Astrocyte of the cerebellum (primary cell): ENCODE data around the gene CCR5AS.
"Not testable (repeated sequence)": the region's sequence is repeated elsewhere in the genome, so short reads cannot be mapped to it uniquely, and the experiment has no call there.

Source experiments
- DNase-seq: peaks from one replicate; pipeline ENCODE4 v3.0.0-alpha.2; 2011; ENCODE audit warnings: low read depth
- H3K4me3 ChIP-seq: 2 replicates; pipeline ENCODE4 v1.5.1; 2011; ENCODE audit warnings: mild to moderate bottlenecking, low read depth, low read length, moderate library complexity
- CTCF ChIP-seq: IDR thresholded peaks from 2 replicates; pipeline ENCODE4 v1.5.1; 2012; ENCODE audit warnings: low read length, low read depth, moderate library complexity, mild to moderate bottlenecking; ENCODE audit errors: missing control alignments
- in situ Hi-C: cut with HindIII; loops from 2 replicates; pipeline ENCODE4 v1.10.0; 2017; ENCODE audit warnings: low sequenced_read_pairs

Gene CCR5AS

GRCh38 chr3:46427916-46428833, 21.3 kb upstream of the CCR5AS start:
- in situ Hi-C loops = no loop called here
- H3K4me3 ChIP-seq = no peak overlapping the region
- no peak for TF ChIP-seq CTCF
- DNase-seq = no peak

- in situ Hi-C loops, H3K4me3 ChIP-seq, DNase-seq: not testable (repeated sequence)
These were observed 20.5 kb upstream of the CCR5AS start for GRCh38 chr3:46427404-46427803.

GRCh38 chr3:46426476-46426875, 19.6 kb upstream of the CCR5AS start:
- in situ Hi-C loops, H3K4me3 ChIP-seq, DNase-seq: not testable (repeated sequence)

- in situ Hi-C loops = no loop called here
These were observed 16.7 kb upstream of the CCR5AS start for GRCh38 chr3:46423588-46423987.

GRCh38 chr3:46422617-46423016, 15.8 kb upstream of the CCR5AS start:
- no peak overlapping the region for H3K4me3 ChIP-seq
- DNase-seq = no peak
- in situ Hi-C loops = no loop called here
- no peak for TF ChIP-seq CTCF

More at GRCh38 chr3:46423588-46423987, 16.7 kb upstream of the CCR5AS start:
- TF ChIP-seq CTCF = no peak
- no peak for DNase-seq
- no peak overlapping the region for H3K4me3 ChIP-seq

- TF ChIP-seq CTCF = no peak
- DNase-seq = no peak
- H3K4me3 ChIP-seq = no peak overlapping the region
- in situ Hi-C loops = no loop called here
These were observed 14.1 kb upstream of the CCR5AS start for GRCh38 chr3:46420931-46421330.

GRCh38 chr3:46419816-46420215, 12.9 kb upstream of the CCR5AS start:
- in situ Hi-C loops = no loop called here
- DNase-seq = no peak

More at GRCh38 chr3:46419816-46420215, 12.9 kb upstream of the CCR5AS start:
- TF ChIP-seq CTCF = no peak
- H3K4me3 ChIP-seq = no peak overlapping the region
